ENCODE data around the gene PCDH1.
A peak's percentile ranks its signal among the peaks of the same experiment; 100 is the strongest.

The PCDH1 gene

GRCh38 chr5:141878186-141878710 is at the start of gene PCDH1:
Gene PCDH1, minus strand, starts transcription at chr5:141878410. Its CDS starts 148 bp downstream, at chr5:141878262.
- H3K27ac ChIP-seq, result peak within 1 kb of the TSS; percentile 97
- TF ChIP-seq ZFX (IDR thresholded peaks at IDR 0.05) (peak; percentile 35; the same call in 1 of the 2 replicates), CTCF (conservative IDR thresholded peaks at IDR 0.05) (no peak)

GRCh38 chr5:141926434-141926833 is 48.2 kb upstream of the PCDH1 start:
- no peak overlapping the region for H3K27ac ChIP-seq
- TF ChIP-seq CTCF (conservative IDR thresholded peaks at IDR 0.05), result no peak
- no peak for TF ChIP-seq ZFX (IDR thresholded peaks at IDR 0.05)

GRCh38 chr5:141923448-141924313 is 45.5 kb upstream of the PCDH1 start, which contains the start of gene DELE1:
Gene DELE1, plus strand, starts transcription at chr5:141923871. Its CDS starts 71 bp downstream, at chr5:141923942.
- TF ChIP-seq ZFX (IDR thresholded peaks at IDR 0.05) (peak; percentile 95), CTCF (conservative IDR thresholded peaks at IDR 0.05) (no peak)
- peak within 1 kb of the TSS; percentile 90 for H3K27ac ChIP-seq

- peak overlapping the region; percentile 90 for H3K27ac ChIP-seq
Observed at GRCh38 chr5:141922827-141923447, 44.7 kb upstream of the PCDH1 start.

GRCh38 chr5:141920771-141921170 is 42.6 kb upstream of the PCDH1 start:
- no peak overlapping the region for H3K27ac ChIP-seq
- no peak for TF ChIP-seq CTCF (conservative IDR thresholded peaks at IDR 0.05)
- TF ChIP-seq ZFX (IDR thresholded peaks at IDR 0.05), result no peak

GRCh38 chr5:141919218-141920119 is 41.3 kb upstream of the PCDH1 start:
- TF ChIP-seq ZFX (IDR thresholded peaks at IDR 0.05) (no peak), CTCF (conservative IDR thresholded peaks at IDR 0.05) (no peak)

GRCh38 chr5:141917760-141918159 is 39.5 kb upstream of the PCDH1 start:
- H3K27ac ChIP-seq, result no peak overlapping the region
- no peak for TF ChIP-seq ZFX (IDR thresholded peaks at IDR 0.05)
- no peak for TF ChIP-seq CTCF (conservative IDR thresholded peaks at IDR 0.05)

More at GRCh38 chr5:141919218-141920119, 41.3 kb upstream of the PCDH1 start:
- H3K27ac ChIP-seq, result no peak overlapping the region; the same call in 1 of the 2 replicates

All from C4-2B (cell line).